ENCODE results near the gene ALLC.

- no peak for TF ChIP-seq CEBPZ (IDR thresholded peaks at IDR 0.05; ENCODE audit: borderline replicate concordance, low read depth, low read length)
- no peak for TF ChIP-seq CTCF (IDR thresholded peaks at IDR 0.05 in 2 of 3, conservative IDR thresholded peaks at IDR 0.05 in 1 of 3; ENCODE audit: insufficient read depth in 2 of 3, low read depth in 1 of 3, low read length in 3 of 3)
- no peak for TF ChIP-seq EP300 (IDR thresholded peaks at IDR 0.05; ENCODE audit: low read length)
- TF ChIP-seq GABPB1 (CRISPR knock-in tag; IDR thresholded peaks at IDR 0.05) = no peak
- no peak for TF ChIP-seq BRCA1 (IDR thresholded peaks at IDR 0.05)
- no peak for TF ChIP-seq BRCA1 (CRISPR knock-in tag; IDR thresholded peaks at IDR 0.05)
- no peak for TF ChIP-seq POLR2A (conservative IDR thresholded peaks at IDR 0.05)
Observed at GRCh38 chr2:3644891-3645605, 13.0 kb upstream of the ALLC start.

Measured in K562 (cell line).